NAMALWA (cell line): Measurements from ENCODE around the gene TMEM190.
A peak's percentile ranks its signal among the peaks of the same experiment; 100 is the strongest.
"Not testable (repeated sequence)": the region's sequence is repeated elsewhere in the genome, so short reads cannot be mapped to it uniquely, and the experiment has no call there.

Source experiments
- DNase-seq: peaks from one replicate; pipeline ENCODE4 v3.0.0-alpha.2; 2015; ENCODE audit warnings: low spot score

Gene TMEM190

GRCh38 chr19:55376241-55376933 is at the start of gene TMEM190:
TMEM190 (plus strand) TSS chr19:55376826; CDS start chr19:55376854, 28 bp downstream.
- no peak for DNase-seq

GRCh38 chr19:55328774-55329318 is 47.8 kb upstream of the TMEM190 start:
- peak; percentile 60 for DNase-seq

- DNase-seq, result not testable (repeated sequence)
Observed at GRCh38 chr19:55329791-55330190, 46.8 kb upstream of the TMEM190 start.

GRCh38 chr19:55333870-55334269 is 42.8 kb upstream of the TMEM190 start:
- DNase-seq, result no peak

- DNase-seq, result no peak
Observed at GRCh38 chr19:55336101-55336500, 40.5 kb upstream of the TMEM190 start.

- peak; percentile 100 for DNase-seq
Observed at GRCh38 chr19:55339105-55339888, 37.3 kb upstream of the TMEM190 start, which contains the start of gene KMT5C. KMT5C (plus strand) TSS chr19:55339876; CDS start chr19:55341937, 2,061 bp downstream.

- peak; percentile 33 for DNase-seq
Observed at GRCh38 chr19:55339889-55340783, 36.5 kb upstream of the TMEM190 start.

- no peak for DNase-seq
Observed at GRCh38 chr19:55340784-55341147, 35.9 kb upstream of the TMEM190 start.

GRCh38 chr19:55341171-55341588 is 35.4 kb upstream of the TMEM190 start:
- DNase-seq, result peak; percentile 31

- no peak for DNase-seq
Observed at GRCh38 chr19:55341595-55342531, 34.8 kb upstream of the TMEM190 start.

- no peak for DNase-seq
Observed at GRCh38 chr19:55344444-55344843, 32.2 kb upstream of the TMEM190 start.

- no peak for DNase-seq
Observed at GRCh38 chr19:55345101-55345817, 31.4 kb upstream of the TMEM190 start.

GRCh38 chr19:55345818-55346724 is 30.6 kb upstream of the TMEM190 start:
- DNase-seq, result no peak

GRCh38 chr19:55346725-55347441 is 29.7 kb upstream of the TMEM190 start:
- DNase-seq, result no peak

GRCh38 chr19:55347442-55348009 is 29.1 kb upstream of the TMEM190 start:
- DNase-seq, result no peak

- DNase-seq, result no peak
Observed at GRCh38 chr19:55348317-55349034, 28.1 kb upstream of the TMEM190 start.

GRCh38 chr19:55350620-55351315 is 25.9 kb upstream of the TMEM190 start:
- DNase-seq, result no peak
